ENCODE data around the gene FGD2.

FGD2 gene

GRCh38 chr6:37060195-37060559 lies 54.7 kb downstream of the FGD2 start:
- TF ChIP-seq CTCF (IDR thresholded peaks at IDR 0.05; ENCODE audit: insufficient read depth, low read depth, low read length, missing control alignments): no peak
- no peak overlapping the region for H3K4me3 ChIP-seq (ENCODE audit: low read depth, low read length)
- DNase-seq (ENCODE audit: low read depth): no peak

- no peak overlapping the region for H3K4me3 ChIP-seq (ENCODE audit: low read depth, low read length)
- DNase-seq (ENCODE audit: low read depth): no peak
- no peak for TF ChIP-seq CTCF (IDR thresholded peaks at IDR 0.05; ENCODE audit: insufficient read depth, low read depth, low read length, missing control alignments)
These were observed 55.8 kb downstream of the FGD2 start for GRCh38 chr6:37061157-37061804.

- peak; percentile 23 for DNase-seq (ENCODE audit: low read depth)
- no peak overlapping the region for H3K4me3 ChIP-seq (ENCODE audit: low read depth, low read length)
- TF ChIP-seq CTCF (IDR thresholded peaks at IDR 0.05; ENCODE audit: insufficient read depth, low read depth, low read length, missing control alignments): no peak
These were observed 57.0 kb downstream of the FGD2 start for GRCh38 chr6:37062424-37062823.

DNA sequence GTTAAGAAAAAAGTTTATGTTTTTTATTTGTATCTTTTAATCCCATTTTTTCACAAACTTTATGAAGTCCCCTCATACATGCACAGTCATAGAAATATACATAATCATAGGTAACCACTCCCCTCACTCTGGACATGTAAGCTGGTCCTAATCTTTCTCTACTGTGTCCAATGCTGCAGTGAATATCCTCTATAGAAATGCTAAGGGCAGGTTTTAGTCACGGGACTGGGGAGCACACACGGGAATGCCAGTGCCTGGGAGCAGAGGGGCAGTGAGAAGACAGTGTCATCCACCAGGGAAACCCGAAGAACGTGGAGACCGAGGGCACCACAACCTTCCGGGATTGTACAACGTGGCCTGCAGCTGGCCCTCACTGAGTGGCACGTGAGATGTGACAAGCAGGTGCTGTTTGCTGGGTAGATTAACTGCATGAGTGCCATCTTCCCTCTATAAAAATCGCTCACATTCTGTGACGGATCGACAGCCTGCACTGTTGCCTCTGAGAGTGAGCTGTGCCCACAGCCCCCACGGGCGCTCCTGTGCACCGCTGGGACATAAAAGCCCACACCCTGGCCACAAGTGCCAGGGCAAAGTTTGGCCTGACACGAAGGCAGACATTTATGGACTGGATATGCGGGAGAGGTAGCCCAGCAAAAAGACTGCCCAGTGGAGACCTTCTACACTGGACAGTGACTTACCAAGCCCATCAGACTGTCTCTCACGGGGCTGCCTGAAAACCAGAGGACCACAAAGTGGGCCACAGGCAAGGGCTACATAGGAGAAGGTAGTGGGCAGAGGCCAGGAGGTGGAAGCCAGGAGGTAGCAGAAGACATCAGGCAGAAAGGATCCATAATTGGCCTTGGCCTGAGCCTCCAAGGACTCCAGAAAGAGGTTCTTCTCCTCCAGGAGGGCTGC lies 63.2 kb downstream of the FGD2 start:
- no peak for DNase-seq (ENCODE audit: low read depth)
- no peak for TF ChIP-seq CTCF (IDR thresholded peaks at IDR 0.05; ENCODE audit: insufficient read depth, low read depth, low read length, missing control alignments)
- no peak overlapping the region for H3K4me3 ChIP-seq (ENCODE audit: low read depth, low read length)

DNA sequence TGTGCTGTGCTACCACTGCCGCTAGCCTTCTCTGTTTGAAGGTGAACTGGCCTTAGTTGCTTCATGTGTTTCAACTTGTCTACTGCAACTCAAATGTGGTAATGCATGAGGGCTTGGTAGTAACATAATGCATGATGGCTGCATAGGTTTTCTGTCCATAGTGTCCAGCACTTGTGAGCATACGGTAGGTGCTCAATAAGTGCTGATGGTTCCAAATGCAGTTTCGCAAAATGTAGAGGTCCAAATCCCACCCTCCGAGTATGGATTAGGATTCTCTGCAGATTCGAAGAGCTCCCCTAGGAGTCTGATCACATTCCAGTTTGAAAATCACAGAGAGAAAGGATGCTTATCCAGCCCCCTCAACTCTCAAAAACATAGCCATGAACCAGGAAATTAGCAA lies 64.2 kb downstream of the FGD2 start:
- no peak for TF ChIP-seq CTCF (IDR thresholded peaks at IDR 0.05; ENCODE audit: insufficient read depth, low read depth, low read length, missing control alignments)
- H3K4me3 ChIP-seq (ENCODE audit: low read depth, low read length): no peak overlapping the region
- no peak for DNase-seq (ENCODE audit: low read depth)

DNA sequence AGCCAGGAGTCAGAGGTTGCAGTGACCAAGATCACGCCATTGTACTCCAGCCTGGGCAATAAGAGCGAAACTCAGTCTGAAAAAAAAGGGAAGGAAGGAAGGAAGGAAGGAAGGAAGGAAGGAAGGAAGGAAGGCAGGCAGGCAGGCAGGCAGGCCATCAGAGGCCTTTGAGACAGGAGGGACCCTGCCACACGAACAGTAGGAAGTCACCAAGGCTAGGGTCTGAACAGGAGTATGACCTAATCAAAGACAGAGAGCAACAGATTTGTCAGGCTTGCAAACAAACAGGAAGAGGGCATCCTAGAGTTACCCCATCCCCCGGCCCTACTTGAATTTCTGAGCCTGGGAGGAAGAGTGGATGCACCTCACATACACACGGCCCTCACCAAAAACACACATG lies 67.1 kb downstream of the FGD2 start:
- H3K4me3 ChIP-seq (ENCODE audit: low read depth, low read length): no peak overlapping the region
- no peak for DNase-seq (ENCODE audit: low read depth)
- TF ChIP-seq CTCF (IDR thresholded peaks at IDR 0.05; ENCODE audit: insufficient read depth, low read depth, low read length, missing control alignments): no peak

All from GM12865 (cell line).